PC-9 (cell line): ENCODE results near the gene LAMA5. TPM values are rescaled to one million over a fixed set of nuclear protein-coding genes. Genes with fewer than 3 reads are reported as not detected.
"Not testable (repeated sequence)": the region's sequence is repeated elsewhere in the genome, so short reads cannot be mapped to it uniquely, and the experiment has no call there.

ENCODE experiments used
- BruUV-seq: library from RNA; stranded (reverse); fragments of 400-500 nt; replicated peaks from 2 replicates; lab custom pipeline; 2021; lab: Mats Ljungman, UMichigan
- CTCF ChIA-PET: fragments of 300-600 bp; sonication (Branson Sonifier 250); formaldehyde crosslinking; loops from one replicate; lab custom pipeline; 2022; ENCODE audit warnings: antibody characterized with exemption; lab: Charles Lee
- POLR2A ChIA-PET: fragments of 300-600 bp; sonication (Branson Sonifier 250); formaldehyde crosslinking; loops from one replicate; lab custom pipeline; 2022; ENCODE audit warnings: antibody characterized with exemption; ENCODE audit not compliant: unreplicated experiment; lab: Charles Lee
- DNase-seq, 2 experiments: peaks; one replicate each; pipeline versions ENCODE4 v3.0.0 to v3.0.0-alpha.2; 2015 to 2022; ENCODE audit warnings: mixed read lengths in 1 of 2
- H2AFZ ChIP-seq: fragments of 200-600 bp; sonication (generic); 2 replicates; pipeline ENCODE4 v1.8.1; 2017; ENCODE audit warnings: antibody characterized with exemption
- H3F3A ChIP-seq: fragments of 200-600 bp; sonication (generic); 2 replicates; pipeline ENCODE4 v1.8.1; 2017; ENCODE audit warnings: antibody characterized with exemption, mild to moderate bottlenecking, low read depth; ENCODE audit not compliant: insufficient read depth
- H3K27ac ChIP-seq: fragments of 200-600 bp; sonication (generic); 2 replicates; pipeline ENCODE4 v1.6.1; 2016; ENCODE audit warnings: mixed run types
- H3K27me3 ChIP-seq: fragments of 200-600 bp; sonication (generic); 2 replicates; pipeline ENCODE4 v1.6.1; 2016; ENCODE audit warnings: low read depth, mixed run types; ENCODE audit not compliant: insufficient read depth
- H3K36me3 ChIP-seq: fragments of 200-600 bp; sonication (generic); 2 replicates; pipeline ENCODE4 v1.6.1; 2016; ENCODE audit warnings: low read depth, mixed run types
- H3K4me1 ChIP-seq: fragments of 200-600 bp; sonication (generic); replicated peaks from 2 replicates; pipeline ENCODE4 v1.6.1; 2016; ENCODE audit warnings: mixed run types; ENCODE audit not compliant: insufficient read depth
- H3K4me2 ChIP-seq: fragments of 200-600 bp; sonication (generic); 2 replicates; pipeline ENCODE4 v1.6.1; 2017; ENCODE audit warnings: mixed run types
- H3K4me3 ChIP-seq: fragments of 200-600 bp; sonication (generic); 2 replicates; pipeline ENCODE4 v1.6.1; 2016; ENCODE audit warnings: mixed run types
- H3K79me2 ChIP-seq: fragments of 200-600 bp; sonication (generic); 2 replicates; pipeline ENCODE4 v1.6.1; 2017; ENCODE audit warnings: low read depth, mixed run types
- H3K9me2 ChIP-seq: fragments of 200-600 bp; sonication (generic); 2 replicates; pipeline ENCODE4 v1.8.1; 2017; ENCODE audit warnings: mild to moderate bottlenecking; ENCODE audit not compliant: insufficient read depth
- H3K9me3 ChIP-seq: fragments of 200-600 bp; sonication (generic); 2 replicates; pipeline ENCODE4 v1.8.1; 2016; ENCODE audit warnings: low read depth; ENCODE audit not compliant: insufficient read depth
- H4K20me1 ChIP-seq: fragments of 200-600 bp; sonication (generic); 2 replicates; pipeline ENCODE4 v1.8.1; 2017; ENCODE audit not compliant: insufficient read depth
- CTCF ChIP-seq: fragments of 200-600 bp; sonication (generic); conservative IDR thresholded peaks from 2 replicates; pipeline ENCODE4 v1.6.1; 2017; ENCODE audit warnings: mixed run types, antibody characterized with exemption, mild to moderate bottlenecking, moderate library complexity
- EZH2 ChIP-seq: fragments of 200-600 bp; sonication (generic); IDR thresholded peaks from 2 replicates; pipeline ENCODE4 v1.8.0; 2017; ENCODE audit warnings: antibody characterized with exemption, low read depth
- intact Hi-C: fragments of 100-400 bp; cut with micrococcal nuclease; formaldehyde crosslinking; loops from one replicate; pipeline ENCODE4 v1.10.0; 2022; ENCODE audit not compliant: unreplicated experiment
- total RNA-seq: library from RNA; stranded (reverse); gene quantifications from 2 replicates; pipeline ENCODE4 v1.2.3, GENCODE V29; 2021

Gene LAMA5
- total RNA-seq, 1 experiment from 2014 or later: 700 TPM

GRCh38 chr20:62376112-62377063 is 9.3 kb upstream of the LAMA5 start:
- no TSS peak for BruUV-seq
- CTCF ChIA-PET: no interaction called here
- Histone ChIP-seq H3K9me2 (no peaks in the 10 kb centered on the region), H2AFZ (no peak overlapping the region), H4K20me1 (no peaks in the 10 kb centered on the region), H3F3A (peaks cover 14% of the 10 kb centered on the region; the same call in 1 of the 2 replicates), H3K4me3 (no peak overlapping the region), H3K4me2 (no peak overlapping the region), H3K27ac (no peak overlapping the region), H3K9me3 (no peaks in the 10 kb centered on the region), H3K36me3 (no peaks in the 10 kb centered on the region), H3K79me2 (no peaks in the 10 kb centered on the region), H3K4me1 (peaks cover 15% of the 10 kb centered on the region), H3K27me3 (no peaks in the 10 kb centered on the region)
- intact Hi-C loops: no loop called here
- POLR2A ChIA-PET: no interaction called here
- DNase-seq: peak in 1 of 2 experiments; percentile 54
- TF ChIP-seq CTCF: no peak
- no peak for TF ChIP-seq EZH2

GRCh38 chr20:62374331-62375152 is 7.4 kb upstream of the LAMA5 start:
- ChIA-PET CTCF (interaction anchor here (0.5 kb wide), 1 partner anchor 309 kb away, joined by 4 read pairs; the partner anchor contains the start of gene TAF4), POLR2A (no interaction called here)
- H2AFZ ChIP-seq: no peak overlapping the region
- peaks cover 20% of the 10 kb centered on the region for H3K4me1 ChIP-seq
- DNase-seq: no peak
- H4K20me1 ChIP-seq: no peaks in the 10 kb centered on the region
- H3K79me2 ChIP-seq: no peaks in the 10 kb centered on the region
- no peaks in the 10 kb centered on the region for H3K36me3 ChIP-seq
- no peak for TF ChIP-seq EZH2
- no peak for TF ChIP-seq CTCF
- H3K27ac ChIP-seq: no peak overlapping the region
- H3F3A ChIP-seq: peaks cover 24% of the 10 kb centered on the region
- H3K9me3 ChIP-seq: no peaks in the 10 kb centered on the region
- no peak overlapping the region for H3K4me3 ChIP-seq
- H3K27me3 ChIP-seq: no peaks in the 10 kb centered on the region
- intact Hi-C loops: no loop called here
- no peak overlapping the region for H3K4me2 ChIP-seq
- H3K9me2 ChIP-seq: no peaks in the 10 kb centered on the region
- no TSS peak for BruUV-seq

- peaks cover 29% of the 10 kb centered on the region for H3K4me1 ChIP-seq
Observed at GRCh38 chr20:62373631-62374179, 6.6 kb upstream of the LAMA5 start.

More at GRCh38 chr20:62373631-62374179, 6.6 kb upstream of the LAMA5 start:
- H4K20me1 ChIP-seq, POLR2A ChIA-PET, H3K27ac ChIP-seq, CTCF ChIA-PET, H3K9me3 ChIP-seq, H3K79me2 ChIP-seq, H3K4me3 ChIP-seq, BruUV-seq, H3K27me3 ChIP-seq, H2AFZ ChIP-seq, intact Hi-C loops, DNase-seq, H3K4me2 ChIP-seq, H3K36me3 ChIP-seq, H3K9me2 ChIP-seq: not testable (repeated sequence)
- H3F3A ChIP-seq: peaks cover 28% of the 10 kb centered on the region
